Esophagus squamous epithelium (tissue), 4 donors: ENCODE results near the gene BAD.

Experiments used
- CTCF ChIP-seq, 6 experiments: fragments of 450-650 bp in 4 of 6; fragments of 200-600 bp in 2 of 6; sonication (generic) in 2 of 6; IDR thresholded peaks; one replicate each; pipeline ENCODE4 v1.5.1; 2016 to 2019; ENCODE audit warnings: antibody characterized with exemption in 6 of 6, mild to moderate bottlenecking in 4 of 6, moderate library complexity in 4 of 6
- POLR2A ChIP-seq, 4 donors: fragments of 450-650 bp; IDR thresholded peaks; one replicate each; pipeline ENCODE4 v1.6.1; 2017; ENCODE audit warnings: antibody characterized with exemption in 4 of 4, mild to moderate bottlenecking in 4 of 4, moderate library complexity in 3 of 4

GRCh38 chr11:64284048-64284961 is at the start of gene BAD:
- TF ChIP-seq POLR2A (IDR thresholded peaks at IDR 0.05), result peak in 3 of 4 donors; percentile 43 to 78 (median 76)
- TF ChIP-seq CTCF (IDR thresholded peaks at IDR 0.05), result no peak
